Prostate gland (tissue), 2 donors: ENCODE measurements around the gene RBM38.

ENCODE experiments used
- CTCF ChIP-seq, 4 experiments: fragments of 200-600 bp in 2 of 4; fragments of 450-650 bp in 2 of 4; sonication (generic) in 2 of 4; IDR thresholded peaks; 1 replicate in 3 of 4; 2 replicates in 1 of 4; pipeline ENCODE4 v1.5.1; 2016 to 2019; ENCODE audit warnings: antibody characterized with exemption in 4 of 4, mild to moderate bottlenecking in 2 of 4, moderate library complexity in 2 of 4
- POLR2A ChIP-seq: fragments of 450-650 bp; IDR thresholded peaks from one replicate; pipeline ENCODE4 v1.6.1; 2016; ENCODE audit warnings: antibody characterized with exemption, mild to moderate bottlenecking

GRCh38 chr20:57400231-57400701, 9.1 kb downstream of the RBM38 start:
- no peak for TF ChIP-seq POLR2A
- no peak for TF ChIP-seq CTCF (IDR thresholded peaks at IDR 0.05)
